ENCODE results near the gene CCDC171.
"Not testable (repeated sequence)": the region's sequence is repeated elsewhere in the genome, so short reads cannot be mapped to it uniquely, and the experiment has no call there.

CCDC171 gene

GRCh38 chr9:15552636-15553527 lies at the start of gene CCDC171:
Gene CCDC171 (plus strand): TSS chr9:15553043. CDS start chr9:15564089, 11,046 bp downstream.
- DNase-seq: peak; percentile 97

GRCh38 chr9:15505921-15506320 lies 46.9 kb upstream of the CCDC171 start:
- DNase-seq: no peak

DNA sequence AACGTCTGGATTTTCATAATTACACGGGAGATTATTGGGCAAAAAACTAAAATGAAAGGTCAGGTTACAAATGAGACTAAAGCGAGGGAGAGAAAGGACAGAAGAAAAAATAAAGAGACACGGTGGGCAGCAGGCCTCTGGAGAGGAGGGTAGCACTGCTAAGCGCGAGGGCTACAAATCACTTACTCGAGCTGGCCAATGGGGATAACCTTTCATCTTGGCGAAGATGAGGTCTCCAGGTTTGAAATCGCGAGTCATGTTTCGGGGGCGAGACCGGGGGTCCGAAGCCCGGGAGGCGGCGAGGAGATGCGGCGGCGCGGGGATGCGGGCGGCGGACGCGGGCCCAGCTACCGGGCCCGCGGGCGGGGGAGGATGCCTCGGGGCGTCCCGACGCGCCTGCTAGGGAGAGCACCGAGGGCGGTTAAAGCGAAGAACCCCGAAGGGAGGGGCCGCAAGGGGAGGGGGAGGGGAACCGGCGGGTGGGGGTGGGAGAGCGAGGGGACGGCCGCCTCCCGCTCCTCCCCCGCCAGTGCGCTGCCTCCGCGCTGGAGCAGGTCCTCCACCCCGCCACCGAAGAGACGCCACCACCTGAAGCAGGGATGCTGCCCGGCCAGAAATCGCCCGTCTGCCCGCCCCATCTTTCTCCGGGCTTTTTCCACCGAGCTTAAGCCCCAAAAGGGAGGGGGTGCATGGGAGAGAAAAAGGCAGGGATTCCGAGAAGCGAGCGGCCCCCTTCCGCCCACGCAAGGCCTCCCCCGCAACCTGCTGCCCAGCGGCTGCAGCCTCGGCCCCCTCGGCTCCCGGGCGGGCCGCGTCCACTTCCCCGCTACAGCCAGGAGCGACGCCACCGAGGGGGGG lies 42.7 kb upstream of the CCDC171 start:
- DNase-seq: peak; percentile 11

DNA sequence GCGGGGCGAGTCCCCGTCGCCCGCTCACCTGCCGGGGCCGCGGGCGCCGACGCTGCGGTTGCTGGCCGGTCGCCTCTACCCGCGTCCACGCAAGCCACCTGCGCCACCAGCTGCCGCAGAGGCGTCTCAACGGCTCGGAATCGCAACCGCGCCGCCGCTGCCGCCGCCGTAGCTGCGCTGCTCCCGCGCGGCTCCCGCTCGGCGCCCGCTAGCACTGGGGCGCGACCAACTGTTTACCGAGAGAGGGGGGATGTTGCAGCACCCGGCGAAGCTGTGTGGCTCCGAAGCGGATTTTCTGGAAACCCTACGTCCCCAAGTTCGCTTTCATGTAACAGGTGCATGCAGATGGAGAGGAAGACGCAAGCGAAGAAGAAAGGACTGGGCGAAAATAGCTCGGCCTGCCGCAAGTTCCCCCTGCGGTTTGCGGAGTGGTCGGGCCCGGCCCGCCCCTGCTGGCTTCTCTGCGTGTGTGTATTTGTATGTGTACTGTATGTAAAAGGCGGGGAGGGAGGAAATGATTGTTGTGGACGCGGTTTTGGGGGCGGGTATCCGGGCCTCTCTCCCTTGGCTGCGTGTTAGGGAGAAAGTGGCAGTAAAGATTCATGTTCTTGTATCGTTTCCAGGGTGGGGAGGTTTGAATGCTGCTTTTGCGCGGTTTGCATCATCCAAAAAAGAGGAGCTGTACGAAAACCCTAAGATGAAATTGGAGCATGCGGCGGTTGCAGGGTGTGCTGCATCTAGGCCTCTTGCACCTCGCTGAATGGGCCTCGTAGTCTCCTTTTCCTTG lies 41.9 kb upstream of the CCDC171 start, which contains the start of gene PSIP1:
Gene PSIP1 (minus strand): TSS at position 182 of the 787 bp plus-strand sequence. CDS start 782 bp downstream, outside the sequence.
- DNase-seq: peak; percentile 49

DNA sequence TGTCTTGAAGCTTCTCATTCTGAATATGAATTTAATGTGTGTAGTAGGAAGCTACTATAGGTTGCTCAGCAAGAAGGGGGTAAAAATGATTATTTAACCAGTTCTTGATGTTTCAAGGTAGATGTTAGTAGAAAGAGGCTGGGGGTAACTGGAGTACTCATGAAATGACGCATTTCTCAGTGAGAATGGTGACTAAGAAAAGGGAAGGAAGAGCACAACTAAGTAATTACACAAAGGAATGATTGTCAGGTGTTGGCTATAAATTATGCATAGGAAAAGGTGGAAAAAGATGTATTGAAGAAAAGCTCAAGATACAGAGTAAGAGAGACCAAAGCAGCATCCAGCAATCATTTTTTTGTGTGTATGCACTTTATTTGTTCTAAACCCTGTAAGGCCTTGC lies 40.6 kb upstream of the CCDC171 start:
- no peak for DNase-seq

DNA sequence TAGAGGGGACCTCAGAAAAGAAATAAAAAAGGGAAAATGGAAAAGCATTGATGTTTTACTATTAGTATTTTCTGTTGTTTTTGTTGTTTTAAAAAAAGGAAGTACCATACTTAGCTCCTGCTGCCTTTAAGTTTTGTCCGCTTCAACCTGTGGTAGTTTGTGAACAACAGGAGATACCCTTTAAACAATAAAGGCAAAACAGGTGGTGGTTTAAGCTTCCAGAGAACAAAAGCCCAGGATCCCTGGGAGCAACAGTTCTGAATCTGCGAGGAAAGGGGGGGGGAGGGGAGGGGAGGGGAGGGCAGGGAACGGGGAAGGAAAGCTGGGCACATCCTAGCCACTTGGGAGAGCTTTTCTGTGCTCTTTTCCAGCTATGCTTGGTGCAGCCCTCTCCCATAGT lies 40.0 kb upstream of the CCDC171 start:
- no peak for DNase-seq

DNA sequence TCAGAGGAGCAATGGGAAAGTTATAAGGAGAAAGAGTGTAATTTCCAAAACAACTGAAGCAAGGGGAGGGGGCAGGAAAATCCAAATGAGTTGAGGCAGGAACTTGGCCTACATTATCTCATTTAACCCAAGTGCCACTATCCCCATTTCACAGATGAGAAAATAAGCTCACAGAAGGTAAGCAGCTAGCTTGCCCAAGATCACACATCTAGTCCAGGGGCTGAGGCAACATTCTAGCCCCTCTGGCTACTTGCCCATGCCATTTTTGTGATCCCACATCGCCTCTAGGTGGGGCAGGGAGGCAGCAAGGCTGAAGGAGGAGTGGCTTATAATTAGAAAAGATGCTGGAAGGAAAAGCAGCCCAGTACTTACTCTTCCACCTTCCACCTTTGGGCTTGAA lies 39.5 kb upstream of the CCDC171 start:
- peak; percentile 10 for DNase-seq

DNA sequence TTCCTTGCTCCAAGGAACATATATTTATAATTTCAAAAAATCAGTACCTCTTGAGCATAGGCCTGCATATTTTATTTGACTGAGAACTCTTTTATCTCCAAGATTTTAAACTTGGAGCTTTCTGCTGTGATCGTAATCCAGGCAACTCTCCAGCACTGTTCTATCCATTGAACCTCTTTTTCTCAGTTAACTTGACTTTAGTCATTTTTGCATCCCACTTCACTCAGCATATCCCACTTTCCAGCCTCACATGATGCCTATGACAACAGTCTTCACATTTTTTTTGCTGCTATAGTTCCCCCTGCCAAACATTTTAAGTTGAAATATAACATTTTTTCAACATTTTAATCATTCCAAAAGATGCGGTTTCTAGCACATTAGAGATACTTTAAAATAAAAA lies 33.0 kb upstream of the CCDC171 start:
- no peak for DNase-seq

DNA sequence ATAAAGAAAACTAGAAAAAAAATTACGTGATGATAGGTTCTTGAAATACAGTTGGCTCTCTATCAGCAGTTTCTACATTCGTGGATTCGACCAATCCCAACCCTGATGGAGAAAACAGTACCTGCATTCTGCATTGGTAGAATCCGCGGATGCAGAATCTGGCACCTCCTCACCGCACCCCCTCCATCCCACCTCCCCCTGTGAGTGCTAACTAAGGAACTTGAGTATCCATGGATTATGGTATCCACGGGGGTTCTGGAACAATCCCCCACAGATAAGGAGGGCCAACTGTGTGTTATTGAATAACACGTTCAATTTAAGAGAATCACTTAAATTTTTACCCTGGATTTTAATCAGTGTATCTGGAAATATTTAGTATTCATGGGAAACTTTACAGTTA lies 31.6 kb upstream of the CCDC171 start:
- no peak for DNase-seq

GRCh38 chr9:15522130-15522755 lies 30.6 kb upstream of the CCDC171 start:
- no peak for DNase-seq

DNA sequence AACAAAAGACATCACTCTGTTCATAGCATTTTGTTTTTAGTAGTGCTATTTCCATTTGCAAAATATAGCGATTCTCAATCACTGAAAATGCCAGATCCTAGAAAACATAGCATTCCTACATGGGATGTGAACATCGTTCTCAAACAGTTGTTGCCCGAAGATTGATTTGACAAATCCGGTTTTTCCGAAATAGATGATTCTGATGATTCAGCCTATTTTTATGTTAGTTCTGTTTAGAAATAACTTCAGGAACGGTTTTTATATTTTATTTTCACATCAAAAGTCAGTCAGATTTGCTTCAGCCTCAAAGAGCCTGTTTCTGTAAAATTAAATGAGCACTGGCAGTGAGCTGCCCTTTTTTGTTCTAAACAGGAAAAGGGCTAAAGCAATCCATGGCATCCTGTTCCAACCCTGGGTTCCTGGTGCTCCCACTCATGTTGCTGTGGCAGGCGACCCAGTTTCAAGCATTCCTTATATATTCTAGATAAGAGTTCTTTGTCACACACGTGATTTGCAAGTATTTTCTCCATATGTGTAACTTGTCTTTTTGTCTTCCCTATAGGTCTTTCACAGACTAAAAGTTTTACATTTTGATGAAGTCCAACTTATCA lies 27.9 kb upstream of the CCDC171 start:
- no peak for DNase-seq

DNA sequence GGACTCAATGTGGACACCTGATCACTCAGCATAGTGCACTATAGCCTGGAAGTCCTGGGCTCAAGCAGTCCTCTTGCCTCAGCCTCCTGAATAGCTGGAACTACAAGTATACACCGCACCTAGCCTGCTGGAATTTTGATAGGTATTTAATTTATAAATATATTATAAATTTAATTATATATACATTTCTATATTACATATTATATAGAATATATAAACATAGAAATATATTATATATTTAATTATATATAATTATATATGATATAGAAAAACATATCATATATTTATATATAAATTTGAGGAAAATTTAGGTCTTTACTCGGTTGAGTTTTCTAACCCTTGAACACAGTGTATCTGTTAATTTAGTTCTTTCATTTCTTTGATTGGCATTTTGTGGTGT lies 26.9 kb upstream of the CCDC171 start:
- no peak for DNase-seq

- DNase-seq: not testable (repeated sequence)
These were observed 25.8 kb upstream of the CCDC171 start for GRCh38 chr9:15527035-15527434.

- DNase-seq: no peak
These were observed 23.1 kb upstream of the CCDC171 start for GRCh38 chr9:15529566-15530324.

DNA sequence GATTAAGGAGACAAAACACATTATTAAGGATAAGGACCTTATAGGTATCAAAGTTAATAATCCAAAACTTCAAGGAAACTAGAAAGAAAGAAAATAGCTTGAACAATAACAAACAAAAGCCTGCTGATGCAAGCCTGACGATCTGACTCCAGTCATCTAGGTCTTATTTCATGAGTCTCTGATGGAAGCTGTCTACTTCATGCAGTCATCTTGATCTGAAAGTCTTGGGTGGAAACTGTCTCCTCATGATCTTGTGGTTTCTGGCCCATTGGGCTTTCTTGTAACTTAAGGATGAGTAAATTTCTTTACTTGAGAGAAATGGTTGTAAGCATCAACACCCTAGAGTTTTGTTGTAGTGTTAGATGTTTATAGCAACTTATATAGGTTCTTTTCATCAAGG lies 21.5 kb upstream of the CCDC171 start:
- DNase-seq: no peak

DNA sequence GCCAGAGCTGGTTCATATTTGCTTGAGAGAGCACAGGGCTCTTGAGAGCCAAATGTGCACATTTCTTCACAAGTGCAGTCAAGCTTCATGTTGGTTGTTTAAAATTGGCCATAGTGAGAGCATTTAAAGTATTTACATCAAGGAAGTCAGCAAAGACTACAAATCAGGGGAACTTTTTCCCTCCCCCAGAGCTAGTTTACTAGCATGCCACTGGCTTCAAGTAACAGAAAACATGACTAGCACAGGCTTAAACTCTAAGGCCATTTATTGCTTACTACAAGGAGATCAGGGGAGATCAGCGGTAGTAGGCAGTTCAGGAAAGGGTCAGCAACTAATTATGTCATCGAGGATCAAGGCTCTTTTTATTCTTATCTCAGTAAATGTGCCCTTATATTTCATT lies 11.0 kb upstream of the CCDC171 start:
- DNase-seq: no peak

- DNase-seq: no peak
These were observed 10.2 kb upstream of the CCDC171 start for GRCh38 chr9:15542624-15543023.

DNA sequence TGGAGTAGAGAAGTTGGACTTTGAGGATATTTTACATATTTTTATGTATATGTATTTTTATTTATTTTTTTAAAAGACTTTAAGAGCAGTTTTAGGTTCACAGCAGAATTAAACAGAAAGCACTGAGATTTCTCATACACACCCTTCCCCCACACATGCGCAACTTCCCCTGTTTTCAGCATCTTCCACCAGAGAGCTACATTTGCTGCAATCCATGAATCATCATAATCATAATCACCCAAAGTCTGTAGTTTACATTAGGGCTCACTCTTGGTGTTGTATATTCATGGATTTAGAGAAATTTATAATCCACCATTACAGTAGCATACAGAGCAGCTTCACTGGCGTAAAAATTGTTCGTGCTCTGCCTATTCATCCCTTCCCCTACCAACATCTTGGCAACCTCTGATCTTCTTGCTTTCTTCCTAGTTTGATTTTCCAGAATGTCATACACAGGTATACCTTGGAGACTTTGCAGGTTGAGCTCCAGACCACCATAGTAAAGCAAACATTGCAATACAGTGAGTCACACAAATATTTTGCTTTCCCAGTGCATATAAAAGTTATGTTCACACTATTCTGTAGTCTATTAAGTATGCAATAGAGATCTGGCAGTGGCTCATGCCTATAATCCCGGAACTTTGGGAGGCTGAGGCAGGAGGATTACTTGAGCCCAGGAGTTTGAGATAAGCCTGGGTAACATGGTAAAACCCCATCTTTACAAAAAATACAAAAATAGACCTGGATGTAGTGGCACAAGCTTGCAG lies 9.6 kb upstream of the CCDC171 start:
- peak; percentile 15 for DNase-seq

GRCh38 chr9:15549611-15550010 lies 3.2 kb upstream of the CCDC171 start:
- no peak for DNase-seq

GRCh38 chr9:15553528-15553898 lies 670 bp downstream of the CCDC171 start:
- no peak for DNase-seq
